Right lobe of liver (tissue), 6 donors: Measurements from ENCODE around the gene BMP8A. TPM values are rescaled to one million over a fixed set of nuclear protein-coding genes. Genes with fewer than 3 reads are reported as not detected.
"Not testable (repeated sequence)": the region's sequence is repeated elsewhere in the genome, so short reads cannot be mapped to it uniquely, and the experiment has no call there.

ENCODE experiments used
- ATAC-seq, 4 donors: fragments of 200-7000 bp; cut with Tn5 transposase; one replicate each; pipeline ENCODE4 v1.9.1; 2020; ENCODE audit warnings: mild to moderate bottlenecking in 4 of 4, moderate library complexity in 4 of 4
- DNase-seq, 3 donors: peaks; one replicate each; pipeline ENCODE4 v3.0.0-alpha.2; 2020
- H3K27ac ChIP-seq, 3 donors: fragments of 200-600 bp; one replicate each; pipeline ENCODE4 v1.8.0; 2022
- H3K27me3 ChIP-seq, 2 donors: fragments of 200-600 bp; one replicate each; pipeline ENCODE4 v1.8.0; 2022
- H3K36me3 ChIP-seq, 4 donors: fragments of 200-600 bp; sonication (generic) in 1 of 4; one replicate each; pipeline versions ENCODE4 v1.5.1 to v1.8.0; 2017 to 2022; ENCODE audit warnings: control low read depth in 1 of 4
- H3K4me1 ChIP-seq, 4 donors: fragments of 200-600 bp; sonication (generic) in 1 of 4; one replicate each; pipeline versions ENCODE4 v1.5.1 to v1.8.0; 2017 to 2022; ENCODE audit warnings: control low read depth in 1 of 4
- H3K4me3 ChIP-seq, 3 donors: fragments of 200-600 bp; one replicate each; pipeline ENCODE4 v1.8.0; 2022
- H3K9me3 ChIP-seq, 4 donors: fragments of 200-600 bp; sonication (generic) in 1 of 4; one replicate each; pipeline versions ENCODE4 v1.5.1 to v1.8.0; 2017 to 2022; ENCODE audit warnings: control low read depth in 1 of 4
- POLR2A ChIP-seq: fragments of 450-650 bp; IDR thresholded peaks from one replicate; pipeline ENCODE4 v1.6.1; 2017; ENCODE audit warnings: antibody characterized with exemption, mild to moderate bottlenecking
- WGBS: methylation state at CpG from one replicate; pipeline ENCODE4 v1.1.6; 2018; ENCODE audit warnings: low coverage, low lambda C conversion rate; ENCODE audit not compliant: insufficient coverage; ENCODE audit errors: missing lambda C conversion rate; 5-methylcytosine and 5-hydroxymethylcytosine counted together
- intact Hi-C, 2 donors: fragments of 100-400 bp; cut with DNase I; formaldehyde crosslinking; loops; one replicate each; pipeline versions ENCODE4 v1.11.2 to v1.14.1; 2022
- total RNA-seq, 6 experiments: library from RNA; depleted of rRNA in 2 of 6; stranded (reverse); fragments of >200 nt in 2 of 6; fragmentation: NEBNext Ultra II Directional in 3 of 6; extraction: Animal tissue kit (Norgen Biotek cat#: 25700) in 3 of 6; gene quantifications; one replicate each; pipeline versions ENCODE4 v1.1.0 to v1.2.4, GENCODE V29; 2016 to 2023
- TF ChIP-seq, protein P1 (sequence below), 4 donors: fragments of 200-600 bp in 3 of 4; fragments of 450-650 bp in 1 of 4; IDR thresholded peaks; one replicate each; pipeline versions ENCODE4 v1.5.1 to v1.8.0; 2016 to 2022; ENCODE audit warnings: antibody characterized with exemption in 4 of 4, mild to moderate bottlenecking in 2 of 4
- donor health status: DM: no; HTN: yes; CAD: no.
- donor health status: DM: no; HTN: no; CAD: no.
- donor health status: DM: no; HTN: no; CAD: no.
- donor health status: DM: no; HTN: yes; CAD: no.
- donor health status: DM: no; HTN: yes; CAD: no.

BMP8A gene
- total RNA-seq, 6 experiments from 2014 or later, result 0.18 to 0.80 TPM; not detected in 4

GRCh38 chr1:39508857-39509305, 17.4 kb downstream of the BMP8A start:
- Histone ChIP-seq H3K4me1 (no peaks in the 10 kb centered on the region), H3K4me3 (no peak overlapping the region), H3K36me3 (no peaks in the 10 kb centered on the region), H3K9me3 (no peaks in the 10 kb centered on the region), H3K27ac (no peak overlapping the region), H3K27me3 (no peaks in the 10 kb centered on the region)
- ATAC-seq, result peak in 2 of 4 donors; percentile 44 to 49
- TF ChIP-seq, protein P1, sequence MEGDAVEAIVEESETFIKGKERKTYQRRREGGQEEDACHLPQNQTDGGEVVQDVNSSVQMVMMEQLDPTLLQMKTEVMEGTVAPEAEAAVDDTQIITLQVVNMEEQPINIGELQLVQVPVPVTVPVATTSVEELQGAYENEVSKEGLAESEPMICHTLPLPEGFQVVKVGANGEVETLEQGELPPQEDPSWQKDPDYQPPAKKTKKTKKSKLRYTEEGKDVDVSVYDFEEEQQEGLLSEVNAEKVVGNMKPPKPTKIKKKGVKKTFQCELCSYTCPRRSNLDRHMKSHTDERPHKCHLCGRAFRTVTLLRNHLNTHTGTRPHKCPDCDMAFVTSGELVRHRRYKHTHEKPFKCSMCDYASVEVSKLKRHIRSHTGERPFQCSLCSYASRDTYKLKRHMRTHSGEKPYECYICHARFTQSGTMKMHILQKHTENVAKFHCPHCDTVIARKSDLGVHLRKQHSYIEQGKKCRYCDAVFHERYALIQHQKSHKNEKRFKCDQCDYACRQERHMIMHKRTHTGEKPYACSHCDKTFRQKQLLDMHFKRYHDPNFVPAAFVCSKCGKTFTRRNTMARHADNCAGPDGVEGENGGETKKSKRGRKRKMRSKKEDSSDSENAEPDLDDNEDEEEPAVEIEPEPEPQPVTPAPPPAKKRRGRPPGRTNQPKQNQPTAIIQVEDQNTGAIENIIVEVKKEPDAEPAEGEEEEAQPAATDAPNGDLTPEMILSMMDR (IDR thresholded peaks at IDR 0.05), result no peak
- TF ChIP-seq POLR2A, result no peak
- intact Hi-C loops, result no loop called here
- DNase-seq, result no peak
- 25% methylated on average over 4 of the region's 11 CpGs for WGBS

GRCh38 chr1:39509360-39510009, 18.0 kb downstream of the BMP8A start:
- Histone ChIP-seq H3K9me3 (no peaks in the 10 kb centered on the region), H3K4me1 (no peaks in the 10 kb centered on the region), H3K4me3 (no peak overlapping the region), H3K36me3 (no peaks in the 10 kb centered on the region), H3K27me3 (no peaks in the 10 kb centered on the region), H3K27ac (no peak overlapping the region)
- ATAC-seq, result peak; percentile 40 to 65 (median 58)
- no peak for TF ChIP-seq POLR2A
- TF ChIP-seq, protein P1 (IDR thresholded peaks at IDR 0.05), result no peak
- DNase-seq, result peak in 1 of 3 donors; percentile 46
- WGBS, result 37% methylated on average over 4 of the region's 22 CpGs
- intact Hi-C loops, result no loop called here

- H3K27ac ChIP-seq, H3K4me1 ChIP-seq, H3K27me3 ChIP-seq, intact Hi-C loops, DNase-seq, H3K9me3 ChIP-seq, H3K4me3 ChIP-seq, ATAC-seq, H3K36me3 ChIP-seq: not testable (repeated sequence)
- WGBS, result 20% methylated on average over 1 of the region's 20 CpGs
These were observed 19.2 kb downstream of the BMP8A start for GRCh38 chr1:39510570-39511186.

DNA sequence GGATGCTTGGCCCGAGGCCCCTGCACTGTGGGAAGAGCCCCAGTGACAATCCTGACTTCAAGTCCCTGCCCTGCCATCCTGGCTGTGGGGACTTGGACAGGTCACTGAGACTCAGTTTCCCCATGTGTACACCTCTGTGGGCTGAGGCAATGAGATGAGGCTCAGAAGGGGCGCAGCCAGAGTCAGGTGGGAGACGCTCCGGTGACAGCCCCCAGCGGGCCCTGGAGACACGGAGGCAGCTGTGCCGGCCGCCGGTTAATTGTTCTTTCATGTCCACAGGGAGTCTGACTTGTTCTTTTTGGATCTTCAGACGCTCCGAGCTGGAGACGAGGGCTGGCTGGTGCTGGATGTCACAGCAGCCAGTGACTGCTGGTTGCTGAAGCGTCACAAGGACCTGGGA, 20.0 kb downstream of the BMP8A start:
- DNase-seq, ATAC-seq, intact Hi-C loops, H3K36me3 ChIP-seq, H3K9me3 ChIP-seq, H3K4me1 ChIP-seq, H3K27me3 ChIP-seq, H3K27ac ChIP-seq, H3K4me3 ChIP-seq: not testable (repeated sequence)
- WGBS, result no CpG with 5 or more reads among the region's 13 CpGs

- H3K36me3 ChIP-seq, H3K4me3 ChIP-seq, H3K9me3 ChIP-seq, intact Hi-C loops, H3K27me3 ChIP-seq, H3K4me1 ChIP-seq, DNase-seq, H3K27ac ChIP-seq, ATAC-seq: not testable (repeated sequence)
- 61% methylated on average over 5 of the region's 25 CpGs for WGBS
These were observed 20.9 kb downstream of the BMP8A start for GRCh38 chr1:39512234-39512847.

DNA sequence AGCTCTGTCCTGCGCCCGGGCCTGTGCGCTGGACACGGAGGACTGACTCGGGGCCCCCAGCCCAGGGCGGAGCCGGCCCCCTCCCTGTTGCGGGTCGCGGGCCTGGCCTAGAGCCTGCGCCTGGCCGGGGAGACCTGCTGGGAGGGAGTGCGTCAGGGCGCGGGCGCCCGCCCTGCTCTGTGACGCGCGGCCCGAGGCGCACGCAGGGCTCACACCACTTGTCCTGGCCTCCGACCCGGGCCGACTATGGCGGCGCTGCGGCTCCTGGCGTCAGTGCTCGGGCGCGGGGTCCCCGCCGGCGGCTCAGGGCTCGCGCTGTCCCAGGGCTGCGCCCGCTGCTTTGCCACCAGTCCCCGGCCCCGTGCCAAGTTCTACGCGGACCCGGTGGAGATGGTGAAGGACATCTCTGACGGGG, 23.3 kb downstream of the BMP8A start:
- ATAC-seq, result peak; percentile 34 to 52 (median 46)
- H3K36me3 ChIP-seq, H3K9me3 ChIP-seq, H3K4me1 ChIP-seq, H3K27me3 ChIP-seq, DNase-seq, H3K27ac ChIP-seq, intact Hi-C loops: not testable (repeated sequence)
- WGBS, result no CpG with 5 or more reads among the region's 46 CpGs
- peak overlapping the region in 2 of 3 donors; percentile 18 to 37 for H3K4me3 ChIP-seq

DNA sequence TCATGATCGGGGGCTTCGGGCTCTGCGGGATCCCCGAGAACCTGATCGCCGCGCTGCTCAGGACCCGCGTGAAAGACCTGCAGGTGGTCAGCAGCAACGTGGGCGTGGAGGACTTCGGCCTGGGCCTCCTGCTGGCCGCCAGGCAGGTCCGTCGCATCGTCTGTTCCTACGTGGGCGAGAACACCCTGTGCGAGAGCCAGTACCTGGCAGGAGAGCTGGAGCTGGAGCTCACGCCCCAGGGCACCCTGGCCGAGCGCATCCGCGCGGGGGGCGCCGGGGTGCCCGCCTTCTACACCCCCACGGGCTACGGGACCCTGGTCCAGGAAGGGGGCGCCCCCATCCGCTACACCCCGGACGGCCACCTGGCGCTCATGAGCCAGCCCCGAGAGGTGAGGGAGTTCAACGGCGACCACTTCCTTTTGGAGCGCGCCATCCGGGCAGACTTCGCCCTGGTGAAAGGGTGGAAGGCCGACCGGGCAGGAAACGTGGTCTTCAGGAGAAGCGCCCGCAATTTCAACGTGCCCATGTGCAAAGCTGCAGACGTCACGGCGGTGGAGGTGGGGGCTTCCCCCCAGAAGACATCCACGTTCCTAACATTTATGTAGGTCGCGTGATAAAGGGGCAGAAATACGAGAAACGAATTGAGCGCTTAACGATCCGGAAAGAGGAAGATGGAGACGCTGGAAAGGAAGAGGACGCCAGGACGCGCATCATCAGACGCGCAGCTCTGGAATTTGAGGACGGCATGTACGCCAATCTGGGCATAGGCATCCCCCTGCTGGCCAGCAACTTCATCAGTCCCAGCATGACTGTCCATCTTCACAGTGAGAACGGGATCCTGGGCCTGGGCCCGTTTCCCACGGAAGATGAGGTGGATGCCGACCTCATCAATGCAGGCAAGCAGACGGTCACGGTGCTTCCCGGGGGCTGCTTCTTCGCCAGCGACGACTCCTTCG, 24.0 kb downstream of the BMP8A start:
- WGBS, result 21% methylated on average over 17 of the region's 78 CpGs
- H3K36me3 ChIP-seq, H3K9me3 ChIP-seq, intact Hi-C loops, H3K27ac ChIP-seq, DNase-seq, H3K27me3 ChIP-seq, H3K4me1 ChIP-seq: not testable (repeated sequence)
- ATAC-seq, result peak; percentile 7 to 43 (median 24)
- peak overlapping the region in 2 of 3 donors; percentile 18 to 37 for H3K4me3 ChIP-seq

GRCh38 chr1:39516841-39517240, 25.4 kb downstream of the BMP8A start:
- intact Hi-C loops, H3K9me3 ChIP-seq, H3K36me3 ChIP-seq, H3K4me3 ChIP-seq, H3K4me1 ChIP-seq, DNase-seq, ATAC-seq, H3K27me3 ChIP-seq, H3K27ac ChIP-seq: not testable (repeated sequence)
- 100% methylated on average over 2 of the region's 4 CpGs for WGBS
